Ovary (tissue), 3 donors: Measurements from ENCODE around the gene CRNKL1.

Experiments
- CTCF ChIP-seq, 3 donors: fragments of 450-650 bp in 2 of 3; fragments of 200-600 bp in 1 of 3; IDR thresholded peaks; one replicate each; pipeline versions ENCODE4 v1.5.1 to v1.8.0; 2016 to 2022; ENCODE audit warnings: antibody characterized with exemption in 3 of 3, mild to moderate bottlenecking in 1 of 3
- EP300 ChIP-seq: sonication (generic); formaldehyde crosslinking; IDR thresholded peaks from one replicate; pipeline ENCODE4 v1.6.1; 2017; ENCODE audit warnings: antibody characterized with exemption
- POLR2A ChIP-seq: fragments of 450-650 bp; IDR thresholded peaks from one replicate; pipeline ENCODE4 v1.6.1; 2017; ENCODE audit warnings: antibody characterized with exemption, mild to moderate bottlenecking, moderate library complexity
- donor health status: DM: no; HTN: no; CAD: no.

GRCh38 chr20:19991308-19991707 lies 61.0 kb downstream of the CRNKL1 start:
- TF ChIP-seq CTCF (IDR thresholded peaks at IDR 0.05) (no peak), POLR2A (no peak), EP300 (no peak)
